ENCODE results near the gene BCO1. TPM values are rescaled to one million over a fixed set of nuclear protein-coding genes. Genes with fewer than 3 reads are reported as not detected.

BCO1 gene
- under 1 TPM; 0.42 to 0.62 TPM for total RNA-seq
- 0.89 TPM for polyA plus RNA-seq (2013, experiment 1 of 2)
- 0.58 TPM for polyA plus RNA-seq (2013, experiment 2 of 2)
- long read RNA-seq, experiment 1: 0 reads
- long read RNA-seq, experiment 2: 0 reads
- long read RNA-seq, experiment 3, partial matches to known transcripts: 1 of 1 reads
- long read RNA-seq, experiment 3, other reads (novel, unspliced or antisense): 0 of 1 reads
- long read RNA-seq, experiment 4, partial matches to known transcripts: 0 of 1 reads
- long read RNA-seq, experiment 4, other reads (novel, unspliced or antisense): 0 of 1 reads

GRCh38 chr16:81238296-81239011 is at the start of gene BCO1:
Gene BCO1 (plus strand): TSS chr16:81238689. CDS start chr16:81238909, 220 bp downstream.
- H3K27me3 Mint-ChIP-seq (ENCODE audit: insufficient read depth): no peaks in the 10 kb centered on the region
- WGBS, 2 experiments (ENCODE audit: insufficient coverage in 1 of 2, insufficient read length in 1 of 2): 21 to 23% methylated on average over 7 to 10 of the region's 10 CpGs
- peak within 1 kb of the TSS; percentile 14 for H3K27ac ChIP-seq (ENCODE audit: low read depth, low read length)
- peaks cover 22% of the 10 kb centered on the region for H3K4me1 Mint-ChIP-seq
- H3K4me1 ChIP-seq (ENCODE audit: control insufficient read depth, insufficient read depth, low read length): no peaks in the 10 kb centered on the region
- H3K4me3 ChIP-seq (ENCODE audit: low read length): peak within 1 kb of the TSS; percentile 53
- no peak for TF ChIP-seq CTCF (conservative IDR thresholded peaks at IDR 0.05)
- H3K4me3 Mint-ChIP-seq: peak within 1 kb of the TSS; percentile 22
- H3K9me3 ChIP-seq (ENCODE audit: control insufficient read depth, low read length): no peaks in the 10 kb centered on the region
- no peaks in the 10 kb centered on the region for H3K36me3 Mint-ChIP-seq (ENCODE audit: low read depth)
- DNase-seq: peak; percentile 76
- H3K9ac ChIP-seq (ENCODE audit: extremely low read depth, low read length, poor library complexity, severe bottlenecking): no peak within 1 kb of the TSS
- no peaks in the 10 kb centered on the region for H3K36me3 ChIP-seq (ENCODE audit: control insufficient read depth, insufficient read depth, low read length)
- H3K9me3 Mint-ChIP-seq: no peaks in the 10 kb centered on the region
- peaks cover 10% of the 10 kb centered on the region for H3K27me3 ChIP-seq (ENCODE audit: control insufficient read depth, insufficient read depth, low read length, poor library complexity, severe bottlenecking)
- peak within 1 kb of the TSS; percentile 72 for H3K27ac Mint-ChIP-seq

GRCh38 chr16:81189100-81189664 is 49.3 kb upstream of the BCO1 start:
- H3K9me3 Mint-ChIP-seq: no peaks in the 10 kb centered on the region
- WGBS, 2 experiments (ENCODE audit: insufficient coverage in 1 of 2, insufficient read length in 1 of 2): 91 to 92% methylated on average over 4 to 13 of the region's 15 CpGs
- H3K27ac ChIP-seq (ENCODE audit: low read depth, low read length): no peak overlapping the region
- TF ChIP-seq CTCF (conservative IDR thresholded peaks at IDR 0.05): no peak
- H3K9ac ChIP-seq (ENCODE audit: extremely low read depth, low read length, poor library complexity, severe bottlenecking): no peak overlapping the region
- no peaks in the 10 kb centered on the region for H3K36me3 ChIP-seq (ENCODE audit: control insufficient read depth, insufficient read depth, low read length)
- no peaks in the 10 kb centered on the region for H3K27me3 Mint-ChIP-seq (ENCODE audit: insufficient read depth)
- no peak overlapping the region for H3K4me3 ChIP-seq (ENCODE audit: low read length)
- H3K4me1 Mint-ChIP-seq: no peaks in the 10 kb centered on the region
- DNase-seq: no peak
- no peaks in the 10 kb centered on the region for H3K4me1 ChIP-seq (ENCODE audit: control insufficient read depth, insufficient read depth, low read length)
- H3K36me3 Mint-ChIP-seq (ENCODE audit: low read depth): no peaks in the 10 kb centered on the region
- no peaks in the 10 kb centered on the region for H3K9me3 ChIP-seq (ENCODE audit: control insufficient read depth, low read length)
- H3K27ac Mint-ChIP-seq: no peak overlapping the region
- no peaks in the 10 kb centered on the region for H3K27me3 ChIP-seq (ENCODE audit: control insufficient read depth, insufficient read depth, low read length, poor library complexity, severe bottlenecking)
- H3K4me3 Mint-ChIP-seq: no peak overlapping the region

GRCh38 chr16:81190667-81191066 is 47.8 kb upstream of the BCO1 start:
- H3K9me3 ChIP-seq (ENCODE audit: control insufficient read depth, low read length): no peaks in the 10 kb centered on the region
- Mint-ChIP-seq H3K9me3 (no peaks in the 10 kb centered on the region), H3K4me3 (no peak overlapping the region), H3K36me3 (ENCODE audit: low read depth) (no peaks in the 10 kb centered on the region), H3K27ac (no peak overlapping the region), H3K4me1 (no peaks in the 10 kb centered on the region), H3K27me3 (ENCODE audit: insufficient read depth) (peaks cover 3% of the 10 kb centered on the region)
- no peaks in the 10 kb centered on the region for H3K4me1 ChIP-seq (ENCODE audit: control insufficient read depth, insufficient read depth, low read length)
- TF ChIP-seq CTCF (conservative IDR thresholded peaks at IDR 0.05): no peak
- WGBS, 2 experiments (ENCODE audit: insufficient coverage in 1 of 2, insufficient read length in 1 of 2): 0 to 63% methylated on average over 1 to 3 of the region's 3 CpGs
- no peak overlapping the region for H3K4me3 ChIP-seq (ENCODE audit: low read length)
- DNase-seq: no peak
- no peaks in the 10 kb centered on the region for H3K36me3 ChIP-seq (ENCODE audit: control insufficient read depth, insufficient read depth, low read length)
- H3K9ac ChIP-seq (ENCODE audit: extremely low read depth, low read length, poor library complexity, severe bottlenecking): no peak overlapping the region
- no peak overlapping the region for H3K27ac ChIP-seq (ENCODE audit: low read depth, low read length)
- no peaks in the 10 kb centered on the region for H3K27me3 ChIP-seq (ENCODE audit: control insufficient read depth, insufficient read depth, low read length, poor library complexity, severe bottlenecking)

Measured in endodermal cell (in vitro differentiated cells).